ENCODE data around the gene FASTK. TPM values are rescaled to one million over a fixed set of nuclear protein-coding genes. Genes with fewer than 3 reads are reported as not detected.
"Not testable (repeated sequence)": the region's sequence is repeated elsewhere in the genome, so short reads cannot be mapped to it uniquely, and the experiment has no call there.

Gene FASTK
- polyA plus RNA-seq, 4 donors: 45.1 to 83.4 (median 69.9) TPM

DNA sequence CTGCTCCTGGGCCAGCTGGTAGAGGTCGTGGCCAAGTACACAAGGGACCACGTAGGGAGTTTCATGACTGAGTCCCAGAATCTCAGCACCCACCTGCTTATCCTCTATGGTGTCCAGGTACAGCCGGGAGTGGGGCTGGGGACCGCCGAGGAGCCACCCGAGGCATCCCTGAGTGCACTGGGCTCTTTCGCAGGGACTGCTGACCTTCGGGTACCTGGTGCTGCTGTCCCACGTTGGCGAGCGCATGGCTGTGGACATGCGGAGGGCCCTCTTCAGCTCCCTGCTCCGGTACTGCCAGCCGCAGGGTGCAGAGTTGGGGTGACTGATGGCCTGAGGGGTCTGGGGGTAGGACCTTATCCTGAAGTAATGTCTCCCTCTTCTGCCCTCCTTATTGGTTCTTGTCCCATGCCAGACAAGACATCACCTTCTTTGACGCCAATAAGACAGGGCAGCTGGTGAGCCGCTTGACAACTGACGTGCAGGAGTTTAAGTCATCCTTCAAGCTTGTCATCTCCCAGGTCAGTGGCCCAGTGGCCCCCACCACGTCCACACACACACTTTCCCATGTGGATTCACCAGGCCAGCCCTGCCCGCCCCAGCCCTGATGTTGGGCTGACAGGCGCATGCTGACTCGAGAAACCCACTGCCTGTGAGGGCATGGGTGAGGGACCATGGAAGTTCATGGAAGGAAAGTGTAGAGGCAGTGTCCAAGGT, 46.1 kb downstream of the FASTK start:
- DNase-seq (ENCODE audit: low read depth in 4 of 4, low spot score in 2 of 4): no peak

DNA sequence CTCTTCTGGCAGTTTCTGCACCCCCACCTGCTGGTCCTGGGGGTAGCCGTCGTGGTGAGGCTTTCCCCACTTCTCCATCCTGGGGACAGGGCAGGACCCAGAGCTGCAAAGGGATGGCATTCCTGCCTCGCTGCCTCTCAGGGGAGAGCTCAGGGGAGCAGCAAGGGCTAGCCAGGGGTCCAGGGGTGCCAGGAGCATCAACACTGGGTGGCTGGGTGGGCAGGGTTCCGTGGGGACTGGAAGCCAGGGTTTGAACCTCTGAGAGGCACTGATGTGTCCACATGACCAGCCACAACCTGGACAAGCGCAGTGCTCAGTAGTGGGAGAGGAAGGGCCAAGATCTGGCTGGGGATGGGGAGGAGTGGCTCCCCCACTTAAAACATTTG, 46.8 kb downstream of the FASTK start:
- no peak for DNase-seq (ENCODE audit: low read depth in 4 of 4, low spot score in 2 of 4)

DNA sequence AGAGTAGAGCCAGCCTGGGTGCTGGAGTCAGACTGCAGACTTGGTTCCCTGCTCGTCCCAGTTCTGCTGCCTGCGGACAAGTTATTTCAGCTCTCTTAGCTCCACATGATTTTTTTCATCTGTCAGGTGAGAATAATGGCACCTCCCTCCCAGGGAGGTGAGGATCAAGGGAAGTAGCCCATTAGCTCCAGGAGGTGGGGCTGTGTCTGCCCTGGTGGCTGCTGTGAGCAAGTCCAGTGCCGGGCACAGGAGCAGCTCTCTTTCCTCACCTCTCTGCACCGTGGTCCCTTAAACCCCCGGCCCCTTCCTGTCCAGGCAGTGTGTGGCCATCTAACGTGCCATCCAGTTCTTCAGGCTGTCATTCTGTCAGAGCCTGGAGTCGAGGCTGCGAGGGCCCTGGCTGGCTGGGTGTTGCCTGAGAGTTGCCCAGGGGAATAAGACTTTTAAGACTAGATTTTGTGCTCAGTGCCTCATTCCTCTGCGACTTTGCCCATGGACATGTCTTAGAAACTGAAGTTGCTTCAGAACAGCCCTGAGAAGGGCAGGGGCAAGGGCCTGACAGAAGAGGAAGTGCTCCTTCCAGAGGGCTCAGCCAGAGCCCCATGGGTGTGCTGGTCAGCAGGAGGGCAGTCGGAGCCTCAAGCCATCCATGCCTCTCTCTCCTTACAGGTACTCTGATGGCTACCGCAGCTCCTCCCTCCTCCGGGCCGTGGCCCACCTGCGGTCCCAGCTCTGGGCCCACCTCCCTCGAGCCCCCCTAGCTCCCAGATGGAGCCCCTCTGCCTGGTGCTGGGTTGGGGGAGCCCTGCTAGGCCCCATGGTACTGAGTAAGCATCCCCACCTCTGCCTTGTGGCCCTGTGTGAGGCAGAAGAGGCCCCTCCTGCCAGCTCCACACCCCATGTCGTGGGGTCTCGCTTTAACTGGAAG, 47.4 kb downstream of the FASTK start:
- no peak for DNase-seq (ENCODE audit: low read depth in 4 of 4, low spot score in 2 of 4)

DNA sequence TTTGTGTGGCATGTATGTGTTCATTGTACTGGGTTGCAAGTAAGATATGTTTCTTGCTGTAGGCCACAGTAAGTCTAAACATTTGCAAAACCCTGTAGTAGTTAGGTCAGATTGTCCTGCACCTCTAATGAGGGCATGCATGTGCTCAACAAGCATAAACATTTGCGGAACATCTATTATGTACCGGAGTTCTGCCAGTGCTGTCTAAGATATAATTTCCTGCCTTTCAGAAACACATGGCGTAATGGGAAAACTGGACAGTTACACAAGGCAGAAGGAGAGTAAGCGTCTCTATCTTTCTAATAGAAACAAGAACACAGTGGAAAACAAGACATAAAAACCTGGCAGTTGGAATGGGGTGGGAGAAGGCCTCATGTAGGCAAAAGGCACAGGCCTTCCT, 49.6 kb downstream of the FASTK start:
- DNase-seq (ENCODE audit: low read depth in 4 of 4, low spot score in 2 of 4): no peak

DNA sequence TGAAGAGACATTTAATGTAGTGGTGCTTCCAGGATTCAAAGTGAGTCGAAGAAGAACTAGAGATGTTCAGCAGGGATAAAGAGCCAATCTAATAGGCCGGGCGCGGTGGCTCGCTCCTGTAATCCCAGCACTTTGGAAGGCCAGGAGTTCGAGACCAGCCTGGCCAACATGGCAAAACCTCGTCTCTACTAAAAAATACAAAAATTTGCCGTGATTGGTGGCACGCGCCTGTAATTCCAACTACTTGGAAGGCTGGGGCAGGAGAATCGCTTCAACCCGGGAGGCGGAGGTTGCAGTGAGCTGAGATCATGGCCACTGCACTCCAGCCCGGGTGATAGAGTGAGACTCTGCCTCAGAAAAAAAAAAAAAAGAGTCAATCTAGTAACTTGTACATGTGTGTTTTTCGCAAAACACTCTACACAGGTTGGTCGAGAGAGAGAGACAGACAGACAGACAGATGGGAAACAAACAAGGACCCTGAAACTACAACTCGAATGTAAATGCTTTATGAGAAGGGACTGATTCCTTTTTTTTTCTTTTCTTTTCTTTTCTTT, 51.6 kb downstream of the FASTK start:
- DNase-seq (ENCODE audit: low read depth in 4 of 4, low spot score in 2 of 4): no peak

DNA sequence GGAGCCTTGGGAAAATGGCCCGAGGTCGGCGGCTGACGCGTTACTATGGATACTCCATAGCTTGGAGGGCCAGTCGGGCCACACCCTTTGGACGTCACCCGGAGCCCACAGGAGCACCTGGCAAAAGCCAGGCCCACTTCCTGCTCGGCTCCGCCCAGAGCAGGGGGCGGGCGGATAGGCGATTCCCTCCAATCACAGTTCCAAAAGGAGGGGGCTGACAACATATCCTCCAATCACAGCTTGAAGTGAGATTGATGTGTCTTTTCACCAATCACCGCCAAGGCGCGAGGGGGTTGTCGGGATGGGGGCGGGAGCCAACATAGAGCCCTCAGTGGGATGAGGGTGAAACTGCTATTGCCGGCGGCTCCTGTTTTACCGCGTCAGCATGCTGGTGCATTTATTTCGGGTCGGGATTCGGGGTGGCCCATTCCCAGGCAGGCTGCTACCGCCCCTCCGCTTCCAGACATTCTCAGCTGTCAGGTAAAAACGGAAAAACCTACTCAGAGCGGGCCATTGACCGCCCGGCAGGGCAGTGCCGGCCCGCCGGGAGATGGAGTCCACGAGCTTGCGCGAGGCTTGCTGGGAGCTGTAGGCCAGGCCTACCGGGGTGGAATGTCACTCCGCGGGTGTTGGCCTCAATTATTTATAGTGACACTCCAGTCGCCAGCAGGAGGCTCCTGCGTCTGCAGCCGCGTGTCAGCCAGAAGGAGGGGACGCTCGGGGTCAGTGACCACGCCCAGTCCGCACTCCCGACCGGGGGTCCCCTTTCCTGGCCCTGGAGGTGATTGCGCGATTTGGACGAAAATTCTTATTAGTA, 52.3 kb downstream of the FASTK start, which contains the start of gene ABCB8:
TSS of gene ABCB8 (plus strand) at position 320 of the 817 bp plus-strand sequence. CDS start at position 386, 66 bp downstream.
- peak; percentile 99 to 100 (median 100) for DNase-seq (ENCODE audit: low read depth in 4 of 4, low spot score in 2 of 4)

DNA sequence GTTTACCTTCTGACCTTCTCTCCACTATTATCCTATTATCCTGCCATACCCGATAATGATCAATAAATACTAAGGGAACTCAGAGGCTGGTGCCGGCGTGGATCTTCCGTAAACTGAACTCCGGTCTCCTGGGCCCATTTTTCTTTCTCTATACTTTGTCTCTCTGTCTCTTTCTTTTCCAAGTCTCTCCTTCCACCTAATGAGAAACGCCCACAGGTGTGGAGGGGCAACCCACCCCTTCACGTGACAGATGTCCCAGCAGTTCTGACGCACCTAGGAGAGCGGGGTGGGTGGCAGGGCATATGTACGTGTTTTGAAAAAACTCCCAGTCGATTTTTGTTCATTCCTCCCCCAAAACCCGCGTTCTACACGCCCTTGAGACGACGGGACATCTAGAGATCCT, 52.9 kb downstream of the FASTK start:
- not testable (repeated sequence) for DNase-seq (ENCODE audit: low read depth in 4 of 4, low spot score in 2 of 4)

DNA sequence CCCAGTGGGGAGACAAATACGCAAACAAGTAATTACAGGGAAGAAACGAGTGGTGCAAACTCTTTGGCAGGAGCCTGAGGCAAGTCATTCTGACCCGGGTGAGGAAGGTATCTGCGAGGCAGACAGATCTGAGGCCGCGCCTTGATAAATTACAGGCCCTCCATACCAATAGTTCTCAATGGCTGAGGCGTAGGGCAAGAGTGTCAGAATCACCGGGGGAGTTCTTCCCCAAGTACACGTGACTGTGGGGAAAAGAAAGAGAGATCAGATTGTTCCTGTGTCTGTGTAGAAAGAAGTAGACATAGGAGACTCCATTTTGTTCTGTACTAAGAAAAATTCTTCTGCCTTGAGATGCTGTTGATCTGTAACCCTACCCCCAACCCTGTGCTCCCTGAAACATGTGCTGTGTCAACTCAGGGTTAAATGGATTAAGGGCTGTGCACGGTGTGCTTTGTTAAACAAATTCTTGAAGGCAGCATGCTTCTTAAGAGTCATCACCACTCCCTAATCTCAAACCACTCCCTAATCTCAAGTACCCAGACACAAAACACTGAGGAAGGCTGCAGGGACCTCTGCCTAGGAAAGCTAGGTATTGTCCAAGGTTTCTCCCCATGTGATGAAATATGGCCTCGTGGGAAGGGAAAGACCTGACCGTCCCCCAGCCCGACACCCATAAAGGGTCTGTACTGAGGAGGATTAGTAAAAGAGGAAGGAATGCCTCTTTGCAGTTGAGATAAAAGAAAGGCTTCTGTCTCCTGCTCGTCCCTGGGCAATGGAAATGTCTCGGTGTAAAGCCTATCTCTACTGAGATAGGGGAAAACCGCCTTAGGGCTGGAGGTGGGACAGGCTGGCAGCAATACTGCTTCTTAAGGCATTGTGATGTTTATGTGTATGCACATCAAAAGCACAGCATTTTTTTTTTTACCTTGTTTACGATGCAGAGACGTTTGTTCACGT, 53.6 kb downstream of the FASTK start:
- not testable (repeated sequence) for DNase-seq (ENCODE audit: low read depth in 4 of 4, low spot score in 2 of 4)

Other genes starting within 250 kb of the FASTK start
- 100 to 1,000 TPM in 1 of 4 donors, 10 to 100 TPM in 3; 23.9 to 102 (median 75.6) TPM for gene AOC1, start 228.3 kb downstream of the FASTK start, polyA plus RNA-seq (ENCODE audit: insufficient read length in 4 of 4)
- 10 to 100 TPM; 15.4 to 23.2 (median 20.1) TPM for gene KCNH2, start 102.5 kb downstream of the FASTK start, polyA plus RNA-seq (ENCODE audit: insufficient read length in 4 of 4)
- gene NOS3, start 89.8 kb downstream of the FASTK start, polyA plus RNA-seq (ENCODE audit: insufficient read length in 4 of 4): 10 to 100 TPM in 3 of 4 donors, 1 to 10 TPM in 1; 9.5 to 15.3 (median 12.9) TPM
- 1 to 10 TPM; 2.0 to 3.3 (median 2.5) TPM for gene ATG9B, start 56.3 kb downstream of the FASTK start, polyA plus RNA-seq (ENCODE audit: insufficient read length in 4 of 4)
- 10 to 100 TPM; 15.5 to 34.4 (median 27.2) TPM for gene ABCB8, start 52.4 kb downstream of the FASTK start, polyA plus RNA-seq (ENCODE audit: insufficient read length in 4 of 4)
- 1 to 10 TPM in 3 of 4 donors, under 1 TPM in 1; 0.83 to 3.8 (median 2.5) TPM for gene ASIC3, start 32.3 kb downstream of the FASTK start, polyA plus RNA-seq (ENCODE audit: insufficient read length in 4 of 4)
- gene CDK5, start 22.9 kb downstream of the FASTK start, polyA plus RNA-seq (ENCODE audit: insufficient read length in 4 of 4): 10 to 100 TPM; 16.9 to 20.4 (median 18.7) TPM
- gene SLC4A2, start 21.2 kb downstream of the FASTK start, polyA plus RNA-seq (ENCODE audit: insufficient read length in 4 of 4): 100 to 1,000 TPM in 3 of 4 donors, 10 to 100 TPM in 1; 68.0 to 137 (median 103) TPM
- 10 to 100 TPM; 19.2 to 42.8 (median 37.4) TPM for gene TMUB1, start 2.7 kb upstream of the FASTK start, polyA plus RNA-seq (ENCODE audit: insufficient read length in 4 of 4)
- 10 to 100 TPM; 54.8 to 92.1 (median 68.4) TPM for gene AGAP3, start 5.7 kb upstream of the FASTK start, polyA plus RNA-seq (ENCODE audit: insufficient read length in 4 of 4)
- under 1 TPM in 3 of 4 donors, not detected in 1; 0.17 to 0.33 (median 0.22) TPM for gene GBX1, start 86.9 kb upstream of the FASTK start, polyA plus RNA-seq (ENCODE audit: insufficient read length in 4 of 4)
- under 1 TPM in 1 of 4 donors, not detected in 3; 0.12 TPM for gene ASB10, start 106.4 kb upstream of the FASTK start, polyA plus RNA-seq (ENCODE audit: insufficient read length in 4 of 4)
- gene H2BK1, start 129.7 kb upstream of the FASTK start, polyA plus RNA-seq (ENCODE audit: insufficient read length in 4 of 4): not detected
- 10 to 100 TPM; 25.1 to 28.4 (median 26.6) TPM for gene ABCF2, start 146.4 kb upstream of the FASTK start, polyA plus RNA-seq (ENCODE audit: insufficient read length in 4 of 4)
- gene CHPF2, start 151.7 kb upstream of the FASTK start, polyA plus RNA-seq (ENCODE audit: insufficient read length in 4 of 4): 10 to 100 TPM; 22.2 to 29.9 (median 26.8) TPM
- 10 to 100 TPM; 60.5 to 90.4 (median 76.0) TPM for gene SMARCD3, start 167.9 kb upstream of the FASTK start, polyA plus RNA-seq (ENCODE audit: insufficient read length in 4 of 4)